Activated CD4-positive, alpha-beta T cell treated with anti-CD3 and anti-CD28 coated beads, Interleukin-2, amount 10 ng/mL, durations not matched to agents 7 days and 5 days (primary cell): ENCODE results near the gene TMEM17. TPM values are rescaled to one million over a fixed set of nuclear protein-coding genes. Genes with fewer than 3 reads are reported as not detected.

Experiments used
- CTCF ChIA-PET: fragments of 350-600 bp; sonication (Branson Sonifier 250); formaldehyde crosslinking; loops from one replicate; lab custom pipeline; 2021; ENCODE audit warnings: antibody characterized with exemption; lab: Charles Lee
- POLR2A ChIA-PET: fragments of 350-600 bp; sonication (Branson Sonifier 250); formaldehyde crosslinking; loops from one replicate; lab custom pipeline; 2021; ENCODE audit warnings: antibody characterized with exemption; lab: Charles Lee
- DNase-seq: peaks from one replicate; pipeline ENCODE4 v3.0.0-alpha.2; 2020
- H3K27ac Mint-ChIP-seq: one replicate; pipeline ENCODE4 v1.8.0; 2021; ENCODE audit warnings: mild to moderate bottlenecking, moderate library complexity, mixed read lengths
- H3K27me3 Mint-ChIP-seq: one replicate; pipeline ENCODE4 v1.8.0; 2021; ENCODE audit warnings: mixed read lengths
- H3K36me3 Mint-ChIP-seq: one replicate; pipeline ENCODE4 v1.8.0; 2021; ENCODE audit warnings: low read depth, mixed read lengths
- H3K4me1 Mint-ChIP-seq: one replicate; pipeline ENCODE4 v1.8.0; 2021; ENCODE audit warnings: mixed read lengths
- H3K4me3 Mint-ChIP-seq: one replicate; pipeline ENCODE4 v1.8.0; 2021; ENCODE audit warnings: mild to moderate bottlenecking, moderate library complexity, mixed read lengths
- H3K9me3 Mint-ChIP-seq: one replicate; pipeline ENCODE4 v1.8.0; 2021; ENCODE audit warnings: mixed read lengths
- total RNA-seq, 2 experiments: library from RNA; stranded (reverse); gene quantifications; one replicate each; pipeline ENCODE4 v1.2.3, GENCODE V29; 2021

TMEM17 gene
- total RNA-seq, 2 experiments from 2014 or later: not detected

DNA sequence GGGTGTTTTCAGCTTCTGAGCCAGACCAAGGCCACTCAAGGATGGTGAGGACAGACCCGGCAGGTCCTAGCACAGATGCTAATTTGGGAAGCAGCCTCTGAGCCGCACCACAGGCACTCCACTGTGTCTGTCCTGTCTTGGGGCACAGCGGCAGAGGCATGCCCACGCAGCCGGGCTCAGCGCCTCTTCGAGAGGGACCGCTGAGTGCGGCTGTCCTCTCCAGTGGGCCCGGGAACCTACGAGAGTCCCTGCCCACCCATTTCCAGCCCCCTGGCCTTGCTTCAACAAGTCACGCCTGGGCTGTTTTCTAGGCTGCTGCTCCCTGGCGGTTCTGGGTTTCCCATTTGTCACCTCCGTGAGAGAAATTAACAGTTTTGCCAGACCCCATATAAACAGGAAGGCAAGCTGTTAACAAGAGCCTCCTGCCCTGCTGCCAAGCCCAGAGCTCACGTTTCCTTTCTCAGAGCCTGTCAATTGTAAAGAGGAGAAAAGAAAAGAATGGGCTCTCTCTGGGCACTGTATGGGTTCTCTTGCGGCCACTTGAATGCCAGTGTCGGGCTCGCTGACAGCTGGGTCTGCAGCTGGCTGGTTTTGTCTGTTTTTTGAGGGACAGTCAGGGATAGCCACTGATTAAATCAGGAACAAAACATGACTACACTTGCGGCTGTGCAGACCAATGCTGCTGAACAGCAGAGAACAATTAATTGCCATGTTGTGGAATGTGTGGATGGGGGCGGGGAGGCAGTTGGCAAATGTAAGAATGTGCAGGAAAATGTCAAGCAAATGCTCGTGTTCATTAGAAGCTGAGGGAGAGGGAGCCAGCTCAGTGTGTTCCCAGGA, 30.6 kb downstream of the TMEM17 start:
- ChIA-PET POLR2A (no interaction called here), CTCF (no interaction called here)
- Mint-ChIP-seq H3K9me3 (no peaks in the 10 kb centered on the region), H3K27ac (no peak overlapping the region), H3K36me3 (no peaks in the 10 kb centered on the region), H3K4me3 (no peak overlapping the region), H3K27me3 (peaks cover 8% of the 10 kb centered on the region), H3K4me1 (peaks cover 3% of the 10 kb centered on the region)
- DNase-seq: no peak

DNA sequence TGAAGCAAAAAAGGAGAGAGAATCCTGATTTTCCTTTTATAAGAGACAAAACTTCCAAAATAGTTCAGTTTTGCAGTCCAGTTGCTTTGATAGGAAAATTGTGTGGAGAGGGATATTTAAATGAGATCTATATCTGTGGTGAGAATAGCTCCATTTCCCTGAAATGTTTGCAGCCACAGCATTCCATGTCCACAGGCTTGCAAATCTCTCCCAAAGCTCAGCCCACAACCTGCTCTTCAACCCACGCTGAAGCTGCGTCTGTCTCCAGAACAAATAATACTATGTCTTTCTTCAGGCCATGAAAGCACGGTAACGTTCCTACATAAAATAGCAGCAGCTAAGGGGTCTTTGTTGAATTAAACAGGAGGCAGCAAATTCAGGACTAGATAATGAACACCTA, 31.8 kb downstream of the TMEM17 start:
- DNase-seq: no peak
- ChIA-PET POLR2A (interaction anchor here (0.6 kb wide), 1 partner anchor 208 kb away, joined by 11 read pairs; no protein-coding TSS in a partner anchor), CTCF (no interaction called here)
- peaks cover 3% of the 10 kb centered on the region for H3K4me1 Mint-ChIP-seq
- H3K4me3 Mint-ChIP-seq: no peak overlapping the region
- no peak overlapping the region for H3K27ac Mint-ChIP-seq
- H3K9me3 Mint-ChIP-seq: no peaks in the 10 kb centered on the region
- H3K27me3 Mint-ChIP-seq: peaks cover 4% of the 10 kb centered on the region
- no peaks in the 10 kb centered on the region for H3K36me3 Mint-ChIP-seq

DNA sequence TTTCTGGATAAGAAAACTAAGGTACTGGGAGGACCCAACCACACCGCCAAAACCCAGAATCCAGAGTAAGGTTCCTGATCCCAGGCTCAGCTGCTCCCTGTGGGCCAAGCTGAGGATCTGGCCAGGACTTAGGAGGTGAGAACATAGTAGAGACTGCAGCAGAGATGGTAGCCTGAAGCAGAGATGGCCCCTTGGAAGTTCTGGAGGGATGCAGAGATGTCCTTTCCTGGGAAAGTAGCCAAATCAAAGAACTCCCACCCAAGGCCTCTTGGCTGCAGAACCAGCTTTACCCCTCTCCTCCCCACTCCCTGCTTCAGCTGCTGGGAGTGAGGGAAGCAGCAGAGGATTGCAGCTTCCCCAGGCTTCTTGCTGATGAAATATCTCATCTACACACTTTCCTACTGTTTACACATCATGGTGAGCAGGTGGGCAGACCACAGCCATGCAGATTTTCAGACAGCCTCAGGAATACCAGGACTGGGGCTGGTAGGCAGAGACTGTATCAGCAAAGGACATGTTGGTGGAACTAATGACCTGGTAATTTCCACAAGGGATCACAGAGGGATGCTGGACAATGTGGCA, 32.7 kb downstream of the TMEM17 start:
- Mint-ChIP-seq H3K4me3 (no peak overlapping the region), H3K27me3 (peaks cover 4% of the 10 kb centered on the region), H3K4me1 (peaks cover 3% of the 10 kb centered on the region), H3K9me3 (no peaks in the 10 kb centered on the region), H3K27ac (no peak overlapping the region), H3K36me3 (no peaks in the 10 kb centered on the region)
- DNase-seq: no peak
- POLR2A ChIA-PET: no interaction called here
- CTCF ChIA-PET: no interaction called here

DNA sequence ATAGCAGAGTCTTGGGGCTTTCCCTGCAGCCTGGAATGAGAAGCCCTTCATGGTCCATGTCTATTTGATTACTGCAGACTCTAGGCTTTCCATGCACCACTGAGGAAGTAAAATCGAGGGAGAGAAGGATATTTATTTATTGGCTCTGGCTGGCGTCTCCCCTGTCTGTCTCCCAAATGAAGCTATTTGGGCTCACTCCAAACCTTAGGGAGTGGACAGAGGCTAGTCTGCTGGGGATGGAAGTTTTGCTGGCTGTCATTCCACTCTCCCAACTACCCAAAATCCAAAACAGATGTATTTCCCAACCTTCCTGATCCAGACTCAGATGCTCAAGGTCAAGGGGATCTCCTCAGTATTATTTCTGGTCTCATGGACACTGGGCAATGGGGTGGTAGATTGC, 33.7 kb downstream of the TMEM17 start:
- Mint-ChIP-seq H3K36me3 (no peaks in the 10 kb centered on the region), H3K4me1 (peaks cover 3% of the 10 kb centered on the region), H3K27ac (no peak overlapping the region), H3K27me3 (peaks cover 4% of the 10 kb centered on the region), H3K9me3 (no peaks in the 10 kb centered on the region), H3K4me3 (no peak overlapping the region)
- ChIA-PET POLR2A (no interaction called here), CTCF (no interaction called here)
- no peak for DNase-seq

GRCh38 chr2:62471816-62472215, 34.2 kb downstream of the TMEM17 start:
- CTCF ChIA-PET: interaction anchor here (2.1 kb wide), 1 partner anchor 15 kb away, joined by 10 read pairs; no protein-coding TSS in a partner anchor
- peaks cover 3% of the 10 kb centered on the region for H3K4me1 Mint-ChIP-seq
- no peak overlapping the region for H3K27ac Mint-ChIP-seq
- no peaks in the 10 kb centered on the region for H3K36me3 Mint-ChIP-seq
- H3K4me3 Mint-ChIP-seq: no peak overlapping the region
- DNase-seq: no peak
- H3K9me3 Mint-ChIP-seq: no peaks in the 10 kb centered on the region
- POLR2A ChIA-PET: no interaction called here
- H3K27me3 Mint-ChIP-seq: peaks cover 4% of the 10 kb centered on the region

DNA sequence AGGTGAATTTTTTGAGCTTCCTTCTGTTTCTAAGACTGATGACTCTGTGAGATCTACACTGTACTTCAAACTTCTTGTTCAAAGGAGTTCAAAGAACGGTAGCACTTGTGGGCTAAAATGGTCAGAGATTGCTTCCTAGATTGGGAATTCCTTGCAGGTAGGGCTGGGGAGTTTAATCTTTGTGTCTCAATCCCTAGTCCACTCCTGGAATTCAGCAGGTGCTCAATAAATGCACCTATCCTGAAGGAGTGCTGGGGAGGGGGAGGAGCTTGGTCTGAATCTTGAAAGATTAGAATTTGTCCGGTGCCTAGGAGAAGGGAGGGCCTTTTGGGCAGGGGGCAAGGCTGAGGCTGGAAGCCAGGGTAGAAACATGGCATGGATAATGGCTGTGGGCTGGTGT, 34.6 kb downstream of the TMEM17 start:
- H3K27ac Mint-ChIP-seq: no peak overlapping the region
- no peak for DNase-seq
- no peaks in the 10 kb centered on the region for H3K9me3 Mint-ChIP-seq
- peaks cover 4% of the 10 kb centered on the region for H3K27me3 Mint-ChIP-seq
- POLR2A ChIA-PET: no interaction called here
- H3K4me3 Mint-ChIP-seq: no peak overlapping the region
- CTCF ChIA-PET: interaction anchor here (2.1 kb wide), 1 partner anchor 14 kb away, joined by 10 read pairs; no protein-coding TSS in a partner anchor
- H3K4me1 Mint-ChIP-seq: peaks cover 3% of the 10 kb centered on the region
- no peaks in the 10 kb centered on the region for H3K36me3 Mint-ChIP-seq

- Mint-ChIP-seq H3K36me3 (no peaks in the 10 kb centered on the region), H3K27me3 (no peaks in the 10 kb centered on the region)
- POLR2A ChIA-PET: no interaction called here
Measured at GRCh38 chr2:62469548-62469947, 36.4 kb downstream of the TMEM17 start.

DNA sequence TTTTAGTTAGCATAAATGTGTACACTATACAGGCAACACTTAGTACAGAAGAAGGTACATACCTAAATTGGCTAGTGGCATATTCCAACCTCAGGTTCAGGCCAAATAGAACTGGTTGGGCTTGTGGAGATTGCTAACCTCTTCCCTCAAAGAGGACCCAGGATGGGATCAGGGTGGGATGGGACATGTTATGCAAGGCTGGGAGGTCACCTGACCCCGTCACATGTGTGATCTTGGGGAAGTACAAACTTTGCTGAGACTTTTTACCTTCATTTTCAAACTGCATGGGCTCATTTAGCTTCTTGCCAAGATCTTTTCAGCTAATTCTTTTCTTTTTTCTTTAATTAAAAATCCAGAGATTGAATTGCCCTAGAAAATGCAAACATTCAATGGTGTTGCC, 36.9 kb downstream of the TMEM17 start:
- POLR2A ChIA-PET: no interaction called here
- Mint-ChIP-seq H3K27me3 (no peaks in the 10 kb centered on the region), H3K9me3 (no peaks in the 10 kb centered on the region), H3K4me3 (no peak overlapping the region), H3K36me3 (no peaks in the 10 kb centered on the region), H3K27ac (no peak overlapping the region), H3K4me1 (no peaks in the 10 kb centered on the region)
- CTCF ChIA-PET: interaction anchor here (4.4 kb wide), 1 partner anchor 12 kb away, joined by 16 read pairs; no protein-coding TSS in a partner anchor
- DNase-seq: no peak

More at GRCh38 chr2:62469548-62469947, 36.4 kb downstream of the TMEM17 start:
- DNase-seq: no peak
- Mint-ChIP-seq H3K27ac (no peak overlapping the region), H3K9me3 (no peaks in the 10 kb centered on the region), H3K4me1 (no peaks in the 10 kb centered on the region), H3K4me3 (no peak overlapping the region)
- CTCF ChIA-PET: interaction anchor here (4.4 kb wide), 1 partner anchor 12 kb away, joined by 16 read pairs; no protein-coding TSS in a partner anchor

GRCh38 chr2:62467475-62468321, 38.3 kb downstream of the TMEM17 start:
- Mint-ChIP-seq H3K4me1 (no peaks in the 10 kb centered on the region), H3K27ac (no peak overlapping the region), H3K36me3 (no peaks in the 10 kb centered on the region), H3K4me3 (no peak overlapping the region), H3K27me3 (no peaks in the 10 kb centered on the region), H3K9me3 (no peaks in the 10 kb centered on the region)
- no peak for DNase-seq
- POLR2A ChIA-PET: no interaction called here
- CTCF ChIA-PET: interaction anchor here (0.6 to 4.4 kb wide), 3 partner anchors 11 to 1863 kb away, joined by 4 to 16 read pairs (median 6); no protein-coding TSS in a partner anchor

GRCh38 chr2:62467100-62467474, 38.9 kb downstream of the TMEM17 start:
- Mint-ChIP-seq H3K4me1 (no peaks in the 10 kb centered on the region), H3K4me3 (no peak overlapping the region), H3K27me3 (no peaks in the 10 kb centered on the region), H3K27ac (no peak overlapping the region), H3K9me3 (no peaks in the 10 kb centered on the region), H3K36me3 (no peaks in the 10 kb centered on the region)
- POLR2A ChIA-PET: no interaction called here
- CTCF ChIA-PET: interaction anchor here (0.6 to 4.4 kb wide), 3 partner anchors 10 to 1864 kb away, joined by 4 to 16 read pairs (median 6); no protein-coding TSS in a partner anchor
- no peak for DNase-seq

- H3K36me3 Mint-ChIP-seq: no peaks in the 10 kb centered on the region
- POLR2A ChIA-PET: no interaction called here
- H3K9me3 Mint-ChIP-seq: no peaks in the 10 kb centered on the region
- no peaks in the 10 kb centered on the region for H3K4me1 Mint-ChIP-seq
- H3K27me3 Mint-ChIP-seq: no peaks in the 10 kb centered on the region
- CTCF ChIA-PET: interaction anchor here (4.4 kb wide), 1 partner anchor 9 kb away, joined by 16 read pairs; no protein-coding TSS in a partner anchor
- no peak overlapping the region for H3K4me3 Mint-ChIP-seq
- H3K27ac Mint-ChIP-seq: no peak overlapping the region
- DNase-seq: no peak
Measured at GRCh38 chr2:62466503-62466854, 39.5 kb downstream of the TMEM17 start.

DNA sequence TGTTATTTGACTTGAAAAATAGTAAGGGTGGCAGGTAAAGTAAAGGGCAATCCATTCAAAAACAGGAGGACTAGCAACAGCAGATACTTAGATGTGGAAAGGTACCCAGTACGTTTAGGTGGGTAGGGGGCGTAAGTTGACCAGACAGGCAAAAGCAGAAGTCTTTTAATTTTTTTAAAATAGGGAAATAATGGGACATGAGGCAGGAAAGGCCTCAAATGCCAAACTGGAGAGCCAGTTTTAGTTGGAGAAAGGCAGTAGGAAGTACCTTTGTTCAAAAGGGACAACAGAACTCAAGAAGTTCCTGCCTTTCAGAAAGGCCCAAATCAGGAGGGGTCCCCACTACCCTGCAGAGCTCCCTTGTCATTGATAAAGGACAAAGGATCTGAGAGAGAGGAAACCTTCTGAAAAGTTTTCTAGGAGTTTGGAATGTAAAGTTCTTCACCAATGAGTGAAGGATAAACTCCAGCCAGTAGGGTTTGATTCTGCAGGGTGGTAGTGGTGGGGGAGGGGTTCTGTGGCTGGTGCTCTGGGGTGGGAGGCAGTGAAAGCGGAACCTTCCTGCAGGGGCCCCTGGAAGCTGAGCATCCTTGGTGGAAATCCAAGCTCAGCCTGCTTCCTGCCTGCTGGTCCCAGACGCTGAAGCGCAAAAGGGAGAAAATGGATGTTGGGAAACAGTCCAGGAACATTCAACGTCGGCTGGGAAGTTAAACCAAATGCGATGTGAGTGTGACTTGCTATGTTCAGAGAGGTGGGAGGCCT, 40.1 kb downstream of the TMEM17 start:
- ChIA-PET CTCF (interaction anchor here (4.4 kb wide), 1 partner anchor 9 kb away, joined by 16 read pairs; no protein-coding TSS in a partner anchor), POLR2A (no interaction called here)
- H3K27me3 Mint-ChIP-seq: no peaks in the 10 kb centered on the region
- no peak overlapping the region for H3K27ac Mint-ChIP-seq
- DNase-seq: no peak
- H3K9me3 Mint-ChIP-seq: no peaks in the 10 kb centered on the region
- H3K4me1 Mint-ChIP-seq: no peaks in the 10 kb centered on the region
- no peak overlapping the region for H3K4me3 Mint-ChIP-seq
- H3K36me3 Mint-ChIP-seq: no peaks in the 10 kb centered on the region
